Ureter (tissue), 1 donor: ENCODE data around the gene FAM114A2. TPM values are rescaled to one million over a fixed set of nuclear protein-coding genes. Genes with fewer than 3 reads are reported as not detected.
A peak's percentile ranks its signal among the peaks of the same experiment; 100 is the strongest.
"Not testable (repeated sequence)": the region's sequence is repeated elsewhere in the genome, so short reads cannot be mapped to it uniquely, and the experiment has no call there.

Experiments used
- DNase-seq: peaks from one replicate; pipeline ENCODE4 v3.0.0-alpha.2; 2020; ENCODE audit warnings: low spot score
- total RNA-seq: library from RNA; stranded (reverse); gene quantifications from one replicate; pipeline ENCODE4 v1.2.4, GENCODE V29; 2023
- donor health status: DM: yes; HTN: yes; CAD: no.

The FAM114A2 gene
- 40.8 TPM for total RNA-seq

- DNase-seq, result peak; percentile 93
These were observed at the start of gene FAM114A2, which contains the start of gene MFAP3 for GRCh38 chr5:154038707-154039457. Gene FAM114A2, minus strand, starts transcription at chr5:154038910. Its CDS starts 3,957 bp downstream, at chr5:154034953. Gene MFAP3, plus strand, starts transcription at chr5:154038967. Its CDS starts 10,756 bp downstream, at chr5:154049723.

DNA sequence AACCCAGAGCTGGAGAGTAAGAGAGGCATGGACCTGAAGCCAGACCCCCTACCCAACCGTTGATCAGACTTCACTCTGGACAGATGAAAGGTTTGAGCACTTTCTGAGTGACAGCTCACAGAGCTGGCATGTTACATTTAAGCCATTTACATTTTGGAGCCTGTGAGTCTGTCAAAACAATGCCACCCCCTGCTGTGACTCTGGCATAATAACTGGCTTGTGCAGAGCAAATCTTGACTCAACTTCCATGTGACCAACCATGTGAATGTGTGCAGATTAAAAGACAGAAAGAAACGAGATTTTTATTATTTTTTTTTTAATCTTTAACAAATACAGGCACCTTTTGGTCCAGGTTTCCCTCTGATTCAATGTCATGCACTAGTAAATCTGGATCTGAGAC is 48.5 kb upstream of the FAM114A2 start:
- no peak for DNase-seq

DNA sequence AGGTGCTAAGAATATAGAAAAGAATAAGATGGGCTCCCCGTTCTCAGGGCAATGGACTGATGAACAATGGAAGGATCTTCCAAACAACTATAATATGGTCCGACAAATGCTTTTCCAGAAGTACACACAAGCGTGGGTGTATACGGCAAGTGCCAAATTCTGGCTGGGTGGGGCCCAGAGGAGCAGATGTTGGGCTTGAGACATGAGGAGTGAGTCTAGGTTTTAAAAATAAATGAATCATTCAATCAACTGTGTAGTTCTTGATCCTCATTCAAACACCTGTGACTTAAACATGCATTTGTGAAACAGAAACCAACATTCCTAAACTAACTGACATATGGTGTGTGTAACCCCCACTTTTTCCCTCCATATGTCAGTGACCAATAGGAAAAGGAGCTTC is 47.9 kb upstream of the FAM114A2 start:
- DNase-seq, result no peak

- no peak for DNase-seq
These were observed 47.4 kb upstream of the FAM114A2 start for GRCh38 chr5:154086146-154086545.

- DNase-seq, result no peak
These were observed 45.4 kb upstream of the FAM114A2 start for GRCh38 chr5:154084062-154084639.

DNA sequence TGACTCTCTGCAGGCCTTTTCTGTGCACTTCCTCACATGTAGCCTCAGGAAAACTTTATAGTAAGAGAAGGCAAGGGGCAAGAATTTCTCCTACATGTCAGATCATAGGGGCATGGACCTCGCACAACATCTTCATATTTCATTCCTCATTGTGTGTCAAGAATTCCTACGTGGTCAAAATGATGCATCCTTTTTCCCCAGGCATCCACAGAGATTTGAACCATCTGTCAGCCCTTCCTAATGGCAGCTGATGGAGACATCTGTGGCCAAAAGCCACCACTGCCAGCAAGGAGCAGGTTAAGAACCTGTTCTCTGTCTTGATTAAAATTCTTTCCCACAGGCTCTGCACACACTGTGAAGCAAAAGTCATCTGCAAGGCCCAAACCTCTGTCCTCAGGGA is 42.5 kb upstream of the FAM114A2 start:
- no peak for DNase-seq

GRCh38 chr5:154078272-154078671 is 39.6 kb upstream of the FAM114A2 start:
- no peak for DNase-seq

- no peak for DNase-seq
These were observed 39.0 kb upstream of the FAM114A2 start for GRCh38 chr5:154077696-154078095.

DNA sequence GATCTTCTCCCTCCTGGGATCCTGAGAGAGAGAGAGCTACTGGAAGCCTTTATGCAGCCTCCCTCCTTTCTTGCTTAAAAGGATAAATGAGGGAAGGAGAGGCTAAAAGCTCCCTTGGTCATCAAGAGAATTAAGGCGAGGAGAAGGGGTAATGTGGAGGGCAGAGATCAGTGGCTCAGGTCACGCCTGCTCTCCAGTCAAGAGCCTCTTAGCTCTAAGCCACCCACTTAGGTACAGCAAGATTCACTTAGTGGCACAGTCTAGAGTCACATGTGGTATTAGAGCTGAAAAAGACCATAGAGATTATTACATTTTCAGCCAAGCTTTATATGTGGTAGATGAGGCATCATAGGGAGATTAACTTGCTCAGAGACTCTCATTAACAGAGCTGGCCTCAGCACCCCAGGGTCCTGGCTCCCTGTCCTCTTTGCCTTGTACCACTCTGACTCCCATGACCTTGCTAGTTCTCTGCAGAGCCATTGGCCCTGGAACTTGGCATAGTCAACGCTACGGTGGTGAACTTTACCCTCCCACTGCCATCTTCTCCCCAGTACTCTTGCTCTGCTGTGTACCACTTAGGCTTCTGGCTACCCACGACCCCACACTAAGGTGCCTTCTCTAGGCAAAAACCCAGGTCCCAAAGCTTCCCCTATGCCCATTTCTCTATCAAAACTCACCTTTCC is 37.7 kb upstream of the FAM114A2 start:
- DNase-seq, result no peak

DNA sequence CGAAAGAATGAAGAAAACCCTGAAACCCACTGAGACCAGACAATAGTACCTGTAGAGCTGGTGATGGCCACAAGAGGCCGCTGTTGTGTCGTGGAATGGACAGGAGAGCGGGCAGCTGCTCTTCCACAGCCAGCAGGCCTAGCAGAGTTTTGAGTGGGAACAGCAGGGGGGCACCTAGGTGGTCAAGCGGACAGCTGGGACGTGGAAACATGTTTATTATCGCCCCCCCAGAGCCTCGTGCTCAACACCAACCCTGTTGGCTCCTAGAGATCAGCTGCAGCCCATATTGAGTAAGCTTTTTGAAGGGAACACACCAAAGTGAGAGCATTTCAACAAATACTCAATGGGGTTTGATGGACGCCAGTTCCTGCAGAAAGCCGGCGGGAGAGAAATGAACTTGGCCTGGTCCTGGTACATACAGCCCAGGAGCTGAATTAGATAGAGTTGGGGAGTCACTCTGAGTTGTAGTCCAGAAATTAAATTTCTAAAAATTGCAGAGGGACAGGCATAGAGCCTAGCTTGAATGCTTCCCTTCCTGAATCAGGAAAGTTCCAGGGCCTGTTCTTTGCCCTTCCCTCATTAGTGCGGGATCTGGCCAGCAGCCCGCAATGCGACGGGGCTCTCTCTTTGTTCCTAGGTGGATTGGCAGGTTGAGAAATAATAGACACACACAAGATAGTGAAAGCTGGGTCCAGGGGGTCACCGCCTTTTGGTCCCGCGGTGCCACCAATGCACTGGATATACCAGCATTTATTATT is 33.9 kb upstream of the FAM114A2 start:
- DNase-seq, result peak; percentile 77

- DNase-seq, result no peak
These were observed 33.2 kb upstream of the FAM114A2 start for GRCh38 chr5:154071799-154072413.

DNA sequence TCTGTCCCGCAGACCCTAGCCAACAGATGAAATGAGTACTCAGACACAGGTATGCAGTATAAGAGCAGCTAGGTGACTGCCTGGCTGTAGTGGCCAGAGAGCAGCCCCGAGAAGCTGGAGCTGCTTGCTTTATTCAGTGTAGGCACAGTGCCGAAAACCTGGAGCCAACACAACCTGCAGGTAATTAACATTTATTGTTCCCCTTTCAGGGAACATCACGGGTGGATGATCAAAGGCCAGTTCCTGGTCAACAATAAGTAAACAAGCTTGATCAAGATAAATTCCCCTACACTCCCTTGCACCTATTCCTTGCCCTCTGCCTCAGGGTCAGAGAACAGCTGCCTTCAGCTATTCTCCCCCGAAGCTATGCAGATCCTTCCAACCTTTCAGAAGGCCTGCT is 31.1 kb upstream of the FAM114A2 start:
- DNase-seq, result not testable (repeated sequence)

GRCh38 chr5:154065971-154066370 is 27.3 kb upstream of the FAM114A2 start:
- no peak for DNase-seq

DNA sequence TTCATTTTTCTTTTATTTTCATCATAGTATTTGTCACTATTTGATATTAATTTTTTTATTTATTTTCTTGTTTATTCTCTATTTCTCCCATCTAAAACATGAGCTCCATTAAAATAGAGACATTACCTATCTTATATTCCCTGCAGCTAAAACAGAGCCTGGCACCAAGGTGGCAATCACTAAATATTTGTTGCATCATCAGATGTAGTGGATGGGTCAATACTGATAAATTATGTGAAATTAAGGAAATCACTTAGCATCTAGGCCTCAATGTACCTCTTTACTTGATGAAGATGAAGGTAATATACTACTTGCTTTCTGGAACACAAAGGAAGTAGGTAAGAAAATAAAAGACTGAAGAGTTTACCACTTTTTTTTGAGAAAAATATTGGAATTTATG is 24.7 kb upstream of the FAM114A2 start:
- DNase-seq, result no peak

- DNase-seq, result no peak
These were observed 21.9 kb upstream of the FAM114A2 start for GRCh38 chr5:154060606-154061005.

GRCh38 chr5:154059583-154059982 is 20.9 kb upstream of the FAM114A2 start:
- DNase-seq, result no peak

DNA sequence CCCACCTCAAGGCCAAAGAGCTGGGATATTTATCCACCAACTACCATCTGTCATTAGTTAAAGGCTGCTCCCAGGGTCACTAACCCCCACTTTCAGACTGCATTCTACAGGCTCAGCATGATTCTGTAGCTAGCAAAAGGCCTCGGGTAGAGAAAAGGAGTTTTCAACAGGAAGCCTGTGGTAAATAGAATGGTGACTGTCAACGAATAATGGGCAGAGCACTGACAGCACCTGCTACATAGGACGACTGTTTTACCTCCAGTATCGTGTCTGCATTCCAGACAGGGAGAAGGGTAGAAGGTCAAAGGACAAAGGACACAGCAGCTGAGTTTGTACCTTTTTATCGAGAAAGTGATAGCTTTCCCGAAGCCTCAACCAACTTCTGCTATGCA is 20.3 kb upstream of the FAM114A2 start:
- DNase-seq, result no peak

- DNase-seq, result no peak
These were observed 19.6 kb upstream of the FAM114A2 start for GRCh38 chr5:154058055-154059038.

GRCh38 chr5:154055201-154055600 is 16.5 kb upstream of the FAM114A2 start:
- no peak for DNase-seq

GRCh38 chr5:154053468-154053867 is 14.8 kb upstream of the FAM114A2 start:
- DNase-seq, result no peak
